Neural progenitor cell (in vitro differentiated cells): ENCODE results near the gene CHTF8.

Experiments used
- EZH2 ChIP-seq: fragments of 200-600 bp; sonication (generic); IDR thresholded peaks from 2 replicates; pipeline ENCODE4 v1.6.1; 2017; ENCODE audit warnings: antibody characterized with exemption, mild to moderate bottlenecking, moderate library complexity
- EZH2phosphoT487 ChIP-seq: fragments of 200-600 bp; sonication (generic); IDR thresholded peaks from 2 replicates; pipeline ENCODE4 v1.6.1; 2017; ENCODE audit warnings: antibody characterized with exemption
- TF ChIP-seq, protein P1 (sequence below): fragments of 200-600 bp; sonication (generic); IDR thresholded peaks from 2 replicates; pipeline ENCODE4 v1.5.1; 2017; ENCODE audit warnings: antibody characterized with exemption, mild to moderate bottlenecking

DNA sequence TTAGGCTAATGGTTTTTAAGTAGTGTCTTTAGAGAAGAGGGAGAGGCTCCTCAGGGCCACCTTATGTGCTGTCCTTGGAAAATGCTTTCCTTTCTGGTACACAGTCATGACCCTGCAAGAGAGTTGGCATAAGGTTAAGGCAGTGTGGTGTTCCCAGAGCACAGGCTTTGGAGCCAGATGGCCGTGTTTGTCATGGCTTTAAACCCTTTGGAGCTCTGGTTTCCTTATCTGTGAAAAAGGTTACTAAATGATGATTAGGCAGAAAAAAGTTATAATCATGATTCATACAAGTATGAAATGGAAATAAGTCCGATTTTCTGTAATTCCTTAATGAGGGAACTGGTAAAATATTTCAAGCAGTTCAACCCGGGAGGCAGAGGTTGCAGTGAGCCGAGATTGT lies 13.3 kb upstream of the CHTF8 start:
- TF ChIP-seq, protein P1, sequence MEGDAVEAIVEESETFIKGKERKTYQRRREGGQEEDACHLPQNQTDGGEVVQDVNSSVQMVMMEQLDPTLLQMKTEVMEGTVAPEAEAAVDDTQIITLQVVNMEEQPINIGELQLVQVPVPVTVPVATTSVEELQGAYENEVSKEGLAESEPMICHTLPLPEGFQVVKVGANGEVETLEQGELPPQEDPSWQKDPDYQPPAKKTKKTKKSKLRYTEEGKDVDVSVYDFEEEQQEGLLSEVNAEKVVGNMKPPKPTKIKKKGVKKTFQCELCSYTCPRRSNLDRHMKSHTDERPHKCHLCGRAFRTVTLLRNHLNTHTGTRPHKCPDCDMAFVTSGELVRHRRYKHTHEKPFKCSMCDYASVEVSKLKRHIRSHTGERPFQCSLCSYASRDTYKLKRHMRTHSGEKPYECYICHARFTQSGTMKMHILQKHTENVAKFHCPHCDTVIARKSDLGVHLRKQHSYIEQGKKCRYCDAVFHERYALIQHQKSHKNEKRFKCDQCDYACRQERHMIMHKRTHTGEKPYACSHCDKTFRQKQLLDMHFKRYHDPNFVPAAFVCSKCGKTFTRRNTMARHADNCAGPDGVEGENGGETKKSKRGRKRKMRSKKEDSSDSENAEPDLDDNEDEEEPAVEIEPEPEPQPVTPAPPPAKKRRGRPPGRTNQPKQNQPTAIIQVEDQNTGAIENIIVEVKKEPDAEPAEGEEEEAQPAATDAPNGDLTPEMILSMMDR, result no peak
- TF ChIP-seq EZH2, result no peak
- TF ChIP-seq EZH2phosphoT487, result no peak
